A549 (cell line): ENCODE results near the gene RIN1.
A peak's percentile ranks its signal among the peaks of the same experiment; 100 is the strongest.

ENCODE experiments used
- CBX2 ChIP-seq: fragments of 200-600 bp; sonication (generic); IDR thresholded peaks from 2 replicates; pipeline ENCODE4 v1.6.1; 2016; ENCODE audit warnings: low read depth, mild to moderate bottlenecking, borderline replicate concordance
- CTCF ChIP-seq: fragments of >200 bp; sonication (Bioruptor Twin); formaldehyde crosslinking; IDR thresholded peaks from 3 replicates; pipeline ENCODE4 v1.5.1; 2016
- HDAC2 ChIP-seq: fragments of 200-600 bp; sonication (generic); IDR thresholded peaks from 2 replicates; pipeline ENCODE4 v1.6.1; 2016
- MYC ChIP-seq: IDR thresholded peaks from 2 replicates; pipeline ENCODE4 v1.6.1; 2012; ENCODE audit warnings: mild to moderate bottlenecking, inconsistent platforms, low read length, improper control_type of control experiment, borderline replicate concordance
- PBX3 ChIP-seq: IDR thresholded peaks from 2 replicates; pipeline ENCODE4 v1.6.1; 2012
- POLR2A ChIP-seq: IDR thresholded peaks from 2 replicates; pipeline ENCODE4 v1.6.1; 2012; ENCODE audit warnings: mild to moderate bottlenecking, low read length
- RFX5 ChIP-seq: fragments of 450-650 bp; IDR thresholded peaks from 2 replicates; pipeline ENCODE4 v1.7.1; 2014; ENCODE audit warnings: antibody characterized with exemption, mild to moderate bottlenecking, moderate library complexity
- RNF2 ChIP-seq: fragments of 200-600 bp; sonication (generic); IDR thresholded peaks from 2 replicates; pipeline ENCODE4 v1.6.1; 2016; ENCODE audit warnings: low read depth, mild to moderate bottlenecking, antibody characterized with exemption, moderate library complexity, borderline replicate concordance
- TP53 ChIP-seq: fragments of 250-450 bp; sonication (Bioruptor Pico); IDR thresholded peaks from 2 replicates; pipeline ENCODE4 v1.5.0; 2021; ENCODE audit warnings: mild to moderate bottlenecking, moderate library complexity
- USF2 ChIP-seq: fragments of 450-650 bp; IDR thresholded peaks from 2 replicates; pipeline ENCODE4 v1.6.1; 2014; ENCODE audit warnings: antibody characterized with exemption

GRCh38 chr11:66336234-66337102 is at the start of gene RIN1:
- TF ChIP-seq POLR2A: peak; percentile 34
- no peak for TF ChIP-seq PBX3
- TF ChIP-seq CBX2: no peak
- TF ChIP-seq USF2: peak; percentile 11; the same call in 1 of the 2 replicates
- peak; percentile 53 for TF ChIP-seq CTCF
- TF ChIP-seq TP53 (CRISPR knock-in tag): peak; percentile 48; the same call in 1 of the 2 replicates
- TF ChIP-seq RNF2: no peak
- TF ChIP-seq RFX5: no peak
- no peak for TF ChIP-seq HDAC2
- no peak for TF ChIP-seq MYC
